GM12892 (cell line): Measurements from ENCODE around the gene ZBTB39.

Experiments used
- POLR2A ChIP-seq: IDR thresholded peaks from 2 replicates; pipeline ENCODE4 v1.6.1; 2011; ENCODE audit warnings: low read depth, low read length, control low read depth
- POLR2AphosphoS5 ChIP-seq: IDR thresholded peaks from 2 replicates; pipeline ENCODE4 v1.6.1; 2011; ENCODE audit warnings: low read depth, low read length, control low read depth

GRCh38 chr12:57027805-57028153 lies 21.4 kb upstream of the ZBTB39 start:
- TF ChIP-seq POLR2A (no peak), POLR2AphosphoS5 (no peak)
